ENCODE measurements around the gene KCNH1.

Gene KCNH1

DNA sequence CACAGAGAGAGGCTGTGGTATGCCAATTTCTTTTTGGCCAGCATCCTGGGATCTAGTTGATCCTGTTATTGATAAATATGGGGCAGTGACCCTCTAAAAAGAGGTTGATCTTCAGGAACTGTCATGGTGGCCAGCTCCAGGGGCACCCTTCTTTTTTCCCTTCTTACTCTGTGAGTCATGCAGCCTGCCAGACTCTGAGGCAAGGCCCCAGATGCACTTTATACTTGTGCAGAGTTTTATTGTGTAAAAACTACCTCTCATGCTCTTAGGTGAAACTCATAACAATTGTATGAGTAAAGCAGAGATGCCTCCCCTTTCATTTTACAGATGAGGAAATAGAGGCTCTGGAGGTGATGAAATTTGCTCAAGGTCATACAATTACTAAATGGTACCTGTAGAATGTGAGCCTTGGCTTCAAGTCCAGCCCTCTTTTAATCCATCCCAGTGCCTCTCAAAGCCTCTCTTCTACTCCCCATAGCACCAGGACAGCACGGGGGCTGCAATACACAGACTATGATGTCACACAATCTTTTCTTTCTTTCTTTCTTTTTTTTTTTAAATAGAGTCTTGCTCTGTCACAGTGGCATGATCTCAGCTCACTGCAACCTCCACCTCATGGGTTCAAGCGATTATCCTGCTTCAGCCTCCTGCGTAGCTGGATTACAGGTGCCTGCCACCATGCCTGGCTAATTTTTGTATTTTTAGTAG lies 387.8 kb downstream of the KCNH1 start:
- H3K27ac ChIP-seq: no peak overlapping the region
- TF ChIP-seq, protein P1, sequence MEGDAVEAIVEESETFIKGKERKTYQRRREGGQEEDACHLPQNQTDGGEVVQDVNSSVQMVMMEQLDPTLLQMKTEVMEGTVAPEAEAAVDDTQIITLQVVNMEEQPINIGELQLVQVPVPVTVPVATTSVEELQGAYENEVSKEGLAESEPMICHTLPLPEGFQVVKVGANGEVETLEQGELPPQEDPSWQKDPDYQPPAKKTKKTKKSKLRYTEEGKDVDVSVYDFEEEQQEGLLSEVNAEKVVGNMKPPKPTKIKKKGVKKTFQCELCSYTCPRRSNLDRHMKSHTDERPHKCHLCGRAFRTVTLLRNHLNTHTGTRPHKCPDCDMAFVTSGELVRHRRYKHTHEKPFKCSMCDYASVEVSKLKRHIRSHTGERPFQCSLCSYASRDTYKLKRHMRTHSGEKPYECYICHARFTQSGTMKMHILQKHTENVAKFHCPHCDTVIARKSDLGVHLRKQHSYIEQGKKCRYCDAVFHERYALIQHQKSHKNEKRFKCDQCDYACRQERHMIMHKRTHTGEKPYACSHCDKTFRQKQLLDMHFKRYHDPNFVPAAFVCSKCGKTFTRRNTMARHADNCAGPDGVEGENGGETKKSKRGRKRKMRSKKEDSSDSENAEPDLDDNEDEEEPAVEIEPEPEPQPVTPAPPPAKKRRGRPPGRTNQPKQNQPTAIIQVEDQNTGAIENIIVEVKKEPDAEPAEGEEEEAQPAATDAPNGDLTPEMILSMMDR (conservative IDR thresholded peaks at IDR 0.05): no peak

DNA sequence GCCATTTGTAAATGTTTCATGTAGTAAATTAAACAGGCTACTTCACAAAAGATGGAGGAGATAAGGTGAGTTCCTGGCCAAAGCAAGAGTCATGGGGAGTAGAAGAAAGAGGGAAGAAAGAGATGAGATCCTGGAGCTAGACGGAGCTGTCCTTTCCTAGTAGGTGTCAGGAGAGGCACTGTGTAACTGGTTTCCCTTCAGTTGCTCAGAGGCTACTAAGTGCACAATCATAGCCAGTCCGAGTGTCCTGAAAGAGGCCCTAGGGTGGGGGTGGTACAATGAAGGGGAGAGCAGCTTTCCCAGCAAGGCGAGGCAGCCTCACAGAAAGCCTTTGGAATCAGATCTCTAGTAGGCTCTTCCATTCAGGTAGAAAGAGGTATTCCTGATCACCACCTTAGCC lies 390.9 kb downstream of the KCNH1 start:
- TF ChIP-seq, protein P1 (conservative IDR thresholded peaks at IDR 0.05): no peak; the same call in 1 of the 2 replicates
- no peak overlapping the region; the same call in 1 of the 2 replicates for H3K27ac ChIP-seq

DNA sequence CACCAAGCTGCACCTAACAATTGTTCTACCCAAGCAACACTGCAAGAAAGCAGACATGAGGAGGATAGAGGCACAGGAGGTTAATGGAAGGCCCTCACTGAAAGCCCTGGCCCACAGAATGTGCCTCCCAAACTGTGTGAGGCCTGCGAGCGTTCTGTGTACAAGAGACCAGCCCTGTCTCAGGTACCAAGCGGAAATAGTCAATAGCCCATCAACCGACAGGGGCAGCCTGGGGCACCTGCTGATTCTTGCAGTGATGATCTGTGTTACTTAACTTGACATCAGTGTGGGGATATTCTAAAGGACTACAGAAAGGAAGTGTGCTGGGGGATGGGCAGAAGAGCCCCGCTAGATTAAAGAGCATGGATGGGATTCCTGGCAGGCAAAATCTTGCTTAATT lies 392.4 kb downstream of the KCNH1 start:
- TF ChIP-seq, protein P1 (conservative IDR thresholded peaks at IDR 0.05): no peak

DNA sequence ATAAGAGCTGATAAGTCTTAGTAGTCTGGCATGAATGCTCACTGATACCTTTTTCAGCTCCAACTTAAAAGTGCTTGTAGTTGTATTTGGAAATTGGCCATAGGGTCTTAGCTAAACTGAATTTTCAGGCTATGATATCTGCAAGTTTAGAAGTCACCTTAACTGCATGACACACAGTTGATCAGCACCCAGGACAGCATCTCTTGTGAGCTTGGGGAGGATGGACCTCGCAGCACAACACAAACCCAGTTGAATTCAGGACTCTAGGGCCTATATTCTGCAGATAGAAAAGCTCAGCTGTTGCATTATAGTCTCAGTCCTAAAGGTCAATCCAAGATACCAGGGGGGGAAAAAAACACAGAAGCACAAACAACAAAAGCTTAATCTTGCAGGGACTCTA lies 394.3 kb downstream of the KCNH1 start:
- TF ChIP-seq, protein P1 (conservative IDR thresholded peaks at IDR 0.05): no peak
- no peak overlapping the region for H3K27ac ChIP-seq

More for the DNA sequence above, 392.4 kb downstream of the KCNH1 start:
- peak overlapping the region; percentile 34; the same call in 1 of the 2 replicates for H3K27ac ChIP-seq

DNA sequence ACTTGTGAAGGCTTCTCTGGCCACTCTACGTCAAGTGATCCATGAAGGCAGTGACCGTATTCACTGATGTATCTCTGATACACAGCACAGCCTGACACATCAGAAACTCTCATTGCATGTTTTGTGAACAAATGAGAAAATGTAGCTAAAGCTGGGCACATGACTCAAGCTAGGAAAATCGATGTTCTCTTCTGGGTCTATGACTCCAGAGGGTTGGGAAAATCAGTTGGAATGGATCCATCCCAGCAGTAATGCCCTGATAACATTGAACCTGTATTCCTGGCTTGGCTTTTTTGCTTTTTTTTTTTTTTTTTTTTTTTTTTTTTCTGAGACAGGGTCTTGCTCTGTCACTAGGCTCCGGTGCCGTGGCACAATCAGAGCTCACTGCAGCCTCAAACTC lies 395.7 kb downstream of the KCNH1 start:
- TF ChIP-seq, protein P1 (conservative IDR thresholded peaks at IDR 0.05): no peak
- no peak overlapping the region for H3K27ac ChIP-seq

DNA sequence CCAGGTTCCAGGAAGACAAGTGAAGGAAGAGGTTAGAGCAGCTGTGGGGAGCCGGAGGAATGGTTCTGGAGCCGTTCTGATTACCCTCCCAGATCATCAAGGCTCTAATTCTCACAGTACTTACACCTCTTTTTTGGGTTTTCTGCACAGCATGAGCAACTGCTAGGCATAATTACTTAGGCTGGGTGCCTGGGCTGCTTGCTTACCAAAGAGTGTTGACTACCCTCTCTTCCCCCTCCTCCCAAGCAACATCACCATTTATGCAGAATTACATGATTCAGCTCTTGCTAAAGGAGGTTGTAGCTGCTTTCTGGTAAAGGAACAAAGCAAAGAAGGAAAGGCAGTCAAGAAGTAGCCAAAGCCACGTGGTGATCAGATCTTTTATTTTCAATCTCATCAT lies 397.2 kb downstream of the KCNH1 start:
- no peak overlapping the region; the same call in 1 of the 2 replicates for H3K27ac ChIP-seq
- TF ChIP-seq, protein P1 (conservative IDR thresholded peaks at IDR 0.05): no peak

DNA sequence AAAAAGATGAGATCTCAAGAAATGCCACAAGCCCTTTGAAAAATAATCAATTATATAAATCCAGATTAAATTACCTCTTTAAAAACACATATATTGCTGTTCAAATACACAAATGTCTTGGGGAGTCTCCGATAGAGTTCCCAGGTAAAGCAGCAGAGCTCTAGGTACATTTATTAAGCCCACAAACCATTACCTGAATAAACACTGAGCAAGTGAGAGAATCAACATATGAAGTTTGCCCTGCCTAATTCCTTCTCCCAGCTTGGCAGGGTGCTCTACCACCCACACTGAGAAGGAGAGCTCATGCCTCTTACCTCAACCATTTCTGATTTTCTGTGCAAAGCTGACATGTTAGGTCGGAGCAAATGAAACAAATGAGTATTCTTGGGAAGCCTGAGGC lies 402.4 kb downstream of the KCNH1 start:
- no peak overlapping the region; the same call in 1 of the 2 replicates for H3K27ac ChIP-seq
- TF ChIP-seq, protein P1 (conservative IDR thresholded peaks at IDR 0.05): no peak

All from VCaP (cell line).